ENCODE results near the gene LPO. TPM values are rescaled to one million over a fixed set of nuclear protein-coding genes. Genes with fewer than 3 reads are reported as not detected.

Gene LPO
- total RNA-seq, 1 experiment from 2014 or later = not detected

GRCh38 chr17:58277802-58278595, 39.6 kb downstream of the LPO start:
- no peak for DNase-seq (ENCODE audit: low spot score)

GRCh38 chr17:58278661-58279015, 40.3 kb downstream of the LPO start:
- no peak for DNase-seq (ENCODE audit: low spot score)

- no peak for DNase-seq (ENCODE audit: low spot score)
Measured at GRCh38 chr17:58279016-58279711, 40.8 kb downstream of the LPO start.

GRCh38 chr17:58279736-58280479, 41.5 kb downstream of the LPO start:
- no peak for DNase-seq (ENCODE audit: low spot score)

- no peak for DNase-seq (ENCODE audit: low spot score)
Measured at GRCh38 chr17:58280480-58281217, 42.3 kb downstream of the LPO start, which contains the start of gene MPO. Gene MPO, minus strand, starts transcription at chr17:58280935. Its CDS starts 177 bp downstream, at chr17:58280758.

DNA sequence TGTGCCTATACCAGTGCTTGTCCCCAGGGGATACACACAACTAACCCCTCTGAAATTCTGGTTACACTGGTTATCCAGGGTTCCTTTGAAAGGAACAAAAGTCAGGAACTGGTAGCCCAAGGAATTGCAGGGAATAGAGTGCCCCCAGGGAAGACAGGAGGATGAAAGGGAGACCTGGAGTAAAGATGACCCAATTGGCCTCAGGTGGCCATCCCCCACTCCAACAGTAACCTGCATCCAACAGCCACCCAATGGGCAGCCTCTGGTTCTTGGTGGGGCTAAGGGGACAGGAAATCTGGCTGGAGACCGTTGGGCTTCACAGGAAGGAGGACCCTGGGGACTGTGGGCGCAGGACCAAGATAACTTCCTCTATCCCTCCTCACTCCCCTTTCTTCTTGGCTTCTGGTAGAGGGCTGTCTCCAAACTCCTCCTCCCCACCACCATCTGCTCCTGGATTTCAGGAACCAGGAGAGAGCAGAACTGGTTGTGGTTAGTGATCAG, 43.2 kb downstream of the LPO start:
- DNase-seq (ENCODE audit: low spot score) = no peak

GRCh38 chr17:58282442-58282841, 44.1 kb downstream of the LPO start:
- no peak for DNase-seq (ENCODE audit: low spot score)

- no peak for DNase-seq (ENCODE audit: low spot score)
Measured at GRCh38 chr17:58283674-58284612, 45.6 kb downstream of the LPO start.

- no peak for DNase-seq (ENCODE audit: low spot score)
Measured at GRCh38 chr17:58284613-58285421, 46.4 kb downstream of the LPO start.

- DNase-seq (ENCODE audit: low spot score) = no peak
Measured at GRCh38 chr17:58285422-58285810, 47.0 kb downstream of the LPO start.

DNA sequence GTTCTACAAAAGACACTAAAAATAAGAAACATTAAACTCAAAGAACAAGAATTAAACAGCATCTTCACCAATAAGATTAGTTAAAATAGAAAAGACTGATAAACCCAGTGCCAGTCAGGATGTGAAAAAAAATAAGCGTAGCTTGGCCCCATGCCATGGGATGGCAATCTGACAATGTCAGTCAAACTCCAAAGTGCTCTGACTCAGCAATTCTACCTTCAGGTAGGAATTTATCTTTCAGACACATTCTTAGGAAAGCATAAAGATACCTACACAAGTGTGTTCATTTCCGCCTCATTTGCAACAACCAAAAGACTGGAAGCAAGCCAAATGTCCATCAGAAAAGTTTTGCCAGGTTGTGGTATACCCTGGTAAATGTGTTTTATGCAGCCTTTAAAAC, 51.5 kb downstream of the LPO start:
- DNase-seq (ENCODE audit: low spot score) = peak; percentile 34

DNA sequence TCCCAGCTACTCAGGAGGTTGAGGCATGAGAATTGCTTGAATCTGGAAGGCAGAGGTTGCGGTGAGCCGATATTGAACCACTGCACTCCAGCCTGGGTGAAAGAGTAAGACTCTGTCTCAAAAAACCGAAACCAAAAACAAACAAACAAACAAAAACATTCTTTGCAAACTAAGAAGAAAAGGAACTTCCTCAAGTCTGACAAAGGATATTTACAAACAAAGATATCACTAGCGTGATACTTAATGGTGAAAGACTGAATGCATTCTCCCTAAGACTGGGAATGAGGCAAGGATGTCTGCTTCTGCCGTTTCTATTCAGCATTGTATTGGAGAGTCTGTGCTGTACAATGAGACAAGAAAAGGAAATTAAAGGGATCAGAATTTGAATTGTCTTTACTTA, 52.9 kb downstream of the LPO start:
- no peak for DNase-seq (ENCODE audit: low spot score)

DNA sequence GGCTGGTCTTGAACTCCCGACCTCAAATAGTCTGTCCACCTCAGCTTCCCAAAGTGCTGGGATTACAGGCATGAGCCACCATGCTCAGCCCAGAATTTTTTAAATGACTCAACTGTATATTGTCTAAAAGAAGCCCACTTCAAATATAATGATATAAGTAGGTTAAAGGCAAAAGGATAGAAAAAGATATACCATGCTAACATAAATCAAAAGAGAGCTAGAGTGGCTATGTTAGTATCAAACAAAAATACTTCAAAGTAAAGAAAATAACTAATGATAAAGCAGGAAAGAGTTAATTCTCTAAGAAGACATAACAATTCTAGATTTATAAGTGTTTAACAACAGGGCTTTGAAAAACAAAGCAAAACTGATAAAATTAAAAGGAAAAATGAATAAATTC, 55.6 kb downstream of the LPO start:
- DNase-seq (ENCODE audit: low spot score) = no peak

- no peak for DNase-seq (ENCODE audit: low spot score)
Measured at GRCh38 chr17:58300336-58300735, 62.0 kb downstream of the LPO start.

DNA sequence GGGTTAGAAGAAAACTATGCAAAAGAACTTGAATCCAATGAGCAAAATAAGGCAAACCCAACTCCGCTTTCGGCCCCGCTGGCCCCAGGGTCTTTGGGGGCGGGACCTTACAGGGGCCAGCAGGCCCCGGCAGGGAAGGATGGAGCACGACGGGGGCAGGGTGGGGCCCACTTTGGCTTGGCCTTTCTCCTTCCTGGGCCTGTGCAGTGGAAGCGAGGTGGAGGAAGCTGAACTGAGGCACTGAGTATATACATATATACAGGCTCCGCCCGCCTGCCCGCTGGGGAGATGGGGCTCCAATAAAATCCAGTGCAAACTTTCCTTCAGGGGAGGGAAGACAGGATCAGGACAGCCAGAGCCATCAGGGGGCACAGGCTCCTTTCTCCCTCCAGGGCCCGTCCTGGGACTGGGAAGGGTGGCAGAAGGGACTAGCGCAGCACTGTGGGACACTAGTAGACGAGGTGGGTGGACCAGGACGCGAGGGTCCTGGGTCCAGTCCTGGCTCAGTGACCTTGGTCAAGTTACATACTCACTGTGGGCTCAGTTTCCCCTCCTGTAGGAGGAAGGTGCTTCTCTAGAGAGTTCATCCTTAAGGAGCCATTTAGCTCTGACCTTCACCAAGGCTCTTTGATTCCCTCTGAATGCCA, 63.2 kb downstream of the LPO start:
- DNase-seq (ENCODE audit: low spot score) = no peak

DNA sequence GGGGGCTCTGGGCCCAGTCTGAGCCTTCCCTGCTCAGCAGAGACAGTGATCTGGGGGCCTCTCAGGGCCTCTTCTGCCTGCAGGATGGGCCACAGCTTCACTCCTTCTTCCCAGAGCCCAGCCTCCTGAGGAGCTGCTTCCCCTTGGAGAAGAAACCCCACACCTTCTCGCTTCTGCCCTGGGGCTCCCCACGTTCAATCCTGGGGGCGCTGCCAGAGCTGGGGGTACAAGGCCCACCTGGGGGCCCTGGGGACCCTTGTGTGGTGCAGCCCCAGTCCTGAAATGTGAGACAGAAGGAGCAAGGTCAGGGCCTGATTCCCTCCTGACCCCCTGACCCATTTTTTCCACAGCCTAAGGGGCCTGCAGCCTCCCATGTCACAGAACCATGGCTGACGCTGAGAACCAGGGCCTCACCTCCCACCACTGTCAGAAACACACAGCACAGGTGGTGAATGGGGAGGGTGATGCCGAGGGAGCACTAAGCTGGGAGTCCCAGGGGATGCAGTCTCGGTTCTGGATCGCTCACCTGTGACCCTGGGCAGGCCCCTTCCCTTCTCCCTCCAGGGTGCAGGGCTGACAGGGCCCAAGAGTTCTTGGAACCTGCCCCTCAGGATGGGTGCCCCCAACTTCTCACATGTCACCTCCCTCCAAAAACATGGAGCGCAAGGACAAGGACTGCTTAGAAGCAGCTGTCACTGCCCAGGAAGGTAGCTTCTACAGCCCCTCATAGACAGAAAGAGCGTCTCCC, 64.0 kb downstream of the LPO start:
- DNase-seq (ENCODE audit: low spot score) = no peak

GRCh38 chr17:58302919-58303585, 64.7 kb downstream of the LPO start:
- no peak for DNase-seq (ENCODE audit: low spot score)
